ENCODE results near the gene ZNF561.
"Not testable (repeated sequence)": the region's sequence is repeated elsewhere in the genome, so short reads cannot be mapped to it uniquely, and the experiment has no call there.

ZNF561 gene

GRCh38 chr19:9621156-9622037 is at the start of gene ZNF561:
Gene ZNF561, minus strand, starts transcription at chr19:9621232. Its CDS starts 1,776 bp downstream, at chr19:9619456.
- peak; percentile 84 for DNase-seq

DNA sequence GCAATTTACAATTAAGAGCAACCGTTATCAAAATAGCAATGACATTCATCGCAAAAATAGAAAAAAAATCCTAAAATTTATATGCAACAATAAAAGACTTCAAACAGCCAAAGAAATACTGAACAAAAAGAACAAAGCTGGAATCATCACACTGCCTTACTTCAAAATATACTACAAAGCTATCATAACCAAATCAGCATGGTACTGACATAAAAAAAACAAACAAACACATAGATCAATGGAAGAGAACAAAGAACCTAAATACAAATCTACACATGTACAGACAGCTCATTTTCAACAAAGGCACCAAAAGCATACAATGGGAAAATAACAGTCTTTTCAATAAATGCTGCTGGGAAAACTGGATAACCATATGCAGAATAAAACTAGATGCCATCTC is 47.5 kb upstream of the ZNF561 start:
- DNase-seq: no peak

DNA sequence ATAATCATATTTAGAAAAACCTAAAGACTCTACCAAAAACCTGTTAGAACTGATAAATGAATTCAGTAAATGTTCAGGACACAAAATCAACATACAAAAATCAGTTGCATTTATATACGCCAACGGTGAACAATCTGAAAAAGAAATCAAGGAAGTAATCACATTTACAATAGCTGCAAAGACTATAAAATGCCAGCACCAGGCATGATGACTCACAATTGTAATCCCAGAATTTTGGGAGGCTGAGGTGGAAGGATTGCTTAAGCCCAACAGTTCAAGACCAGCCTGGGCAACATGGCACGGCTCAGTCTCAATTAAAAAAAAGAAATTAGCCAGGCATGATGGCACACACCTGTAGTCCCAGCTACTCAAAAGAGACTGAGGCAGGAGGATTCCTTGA is 46.9 kb upstream of the ZNF561 start:
- no peak for DNase-seq

GRCh38 chr19:9658769-9659168 is 37.7 kb upstream of the ZNF561 start:
- no peak for DNase-seq

DNA sequence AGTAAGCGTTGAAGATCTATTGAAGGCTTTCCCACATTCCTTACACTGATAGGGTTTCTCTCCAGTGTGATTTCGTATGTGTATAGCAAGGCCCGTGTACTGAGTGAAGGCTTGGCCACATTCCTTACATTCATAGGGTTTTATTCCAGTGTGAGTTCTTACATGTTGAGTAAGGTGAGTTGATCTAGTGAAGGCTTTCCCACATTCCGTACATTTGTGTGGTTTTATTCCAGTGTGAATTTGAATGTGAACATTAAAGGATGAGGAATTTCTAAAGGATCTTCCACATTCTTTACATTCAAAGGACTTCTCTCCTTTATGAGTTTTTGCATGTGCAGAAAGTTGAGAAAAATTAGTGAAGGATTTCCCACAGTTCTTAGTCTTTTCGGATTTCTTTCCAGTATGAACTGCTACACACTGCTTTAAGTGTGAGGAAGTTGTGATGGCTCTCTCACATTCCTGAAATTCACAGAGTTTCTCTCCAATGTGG is 32.1 kb upstream of the ZNF561 start:
- not testable (repeated sequence) for DNase-seq

DNA sequence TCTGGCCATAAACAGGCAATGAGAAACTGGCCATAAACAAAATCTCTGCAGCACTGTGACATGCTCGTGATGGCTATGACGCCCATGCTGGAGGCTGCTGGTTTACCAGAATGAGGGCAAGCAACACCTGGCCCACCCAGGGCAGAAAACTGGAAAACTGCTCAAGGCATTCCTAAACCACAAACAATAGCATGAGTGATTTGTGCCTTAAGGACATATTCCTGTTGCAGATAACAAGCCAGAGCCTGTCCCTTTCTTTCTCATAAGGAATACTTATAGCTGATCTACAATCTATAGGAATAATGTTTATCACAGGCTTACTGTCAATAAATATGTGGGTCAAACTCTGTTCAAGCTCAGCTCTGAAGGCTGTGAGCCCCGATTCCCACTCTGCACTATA is 30.4 kb upstream of the ZNF561 start:
- not testable (repeated sequence) for DNase-seq

DNA sequence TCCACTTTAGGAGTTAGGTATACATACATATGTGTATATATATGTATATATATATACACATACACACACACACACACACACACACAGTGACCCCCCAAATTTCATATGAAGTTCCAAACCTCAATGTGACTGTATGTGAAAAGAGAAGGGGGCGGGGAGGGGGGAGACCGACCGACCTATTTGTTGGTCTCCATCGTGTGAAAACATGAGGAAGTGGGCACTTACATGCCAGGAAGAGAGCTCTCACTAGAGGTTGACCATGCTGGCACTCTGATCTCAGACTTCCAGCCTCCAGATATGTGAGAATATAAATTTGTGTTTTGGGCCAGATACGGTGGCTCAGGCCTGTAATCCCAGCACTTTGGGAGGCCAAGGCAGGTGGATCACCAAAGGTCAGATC is 29.3 kb upstream of the ZNF561 start:
- DNase-seq: no peak

DNA sequence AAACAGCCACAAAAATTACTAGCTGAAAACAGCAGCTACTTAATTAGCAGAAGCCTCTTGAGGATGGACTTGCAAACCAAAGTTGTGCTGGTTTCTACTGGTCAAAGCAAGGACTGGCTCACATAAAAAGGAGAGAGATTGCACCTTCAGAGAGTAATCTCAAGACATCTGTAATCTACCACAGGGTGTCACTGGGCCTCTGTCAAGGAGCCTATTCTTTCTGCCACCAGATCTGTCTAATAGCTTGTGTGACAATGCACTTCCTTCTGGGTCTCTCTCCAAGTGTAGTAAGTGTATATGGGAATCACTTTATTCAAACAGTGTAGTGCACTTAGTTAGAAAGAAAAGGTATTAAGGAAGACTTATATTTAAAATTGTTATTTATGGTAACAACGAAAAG is 24.4 kb upstream of the ZNF561 start:
- no peak for DNase-seq

DNA sequence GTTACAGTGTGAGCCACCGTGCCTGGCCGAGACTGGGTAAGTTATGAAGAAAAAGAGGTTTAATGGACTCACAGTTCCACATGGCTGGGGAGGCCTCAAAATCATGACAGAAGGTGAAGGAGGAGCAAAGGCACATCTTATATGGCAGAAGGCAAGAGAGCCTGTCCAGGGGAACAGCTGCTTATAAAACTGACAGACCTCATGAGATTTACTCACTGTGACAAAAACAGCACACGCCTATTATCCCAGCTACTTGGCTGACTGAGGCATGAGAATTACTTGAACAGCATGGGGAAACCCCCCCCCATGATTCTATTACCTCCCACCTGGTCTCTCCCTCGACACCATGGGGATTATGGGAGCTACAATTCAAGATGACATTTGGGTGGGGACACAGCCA is 23.4 kb upstream of the ZNF561 start:
- no peak for DNase-seq

GRCh38 chr19:9641810-9642209 is 20.8 kb upstream of the ZNF561 start:
- DNase-seq: no peak

DNA sequence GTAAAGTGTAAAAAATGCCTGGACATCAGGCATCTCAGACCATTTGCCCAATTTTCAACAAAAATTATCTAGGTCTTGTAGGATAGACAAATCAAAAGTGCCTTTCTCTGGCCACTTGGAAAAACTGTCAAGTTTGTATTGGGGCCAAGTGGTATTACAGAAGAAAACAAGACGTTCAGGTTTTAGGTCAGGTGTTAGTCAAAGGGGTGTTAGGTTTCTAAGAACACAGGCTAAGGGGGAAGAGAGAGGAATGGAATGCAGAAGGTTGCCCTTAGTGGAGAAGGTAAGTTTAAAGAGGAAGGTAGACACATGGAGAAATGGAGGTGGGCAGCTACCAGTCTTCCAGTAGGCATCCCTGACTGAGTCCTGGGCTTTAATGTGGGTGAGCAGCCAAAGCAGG is 19.9 kb upstream of the ZNF561 start:
- DNase-seq: no peak

DNA sequence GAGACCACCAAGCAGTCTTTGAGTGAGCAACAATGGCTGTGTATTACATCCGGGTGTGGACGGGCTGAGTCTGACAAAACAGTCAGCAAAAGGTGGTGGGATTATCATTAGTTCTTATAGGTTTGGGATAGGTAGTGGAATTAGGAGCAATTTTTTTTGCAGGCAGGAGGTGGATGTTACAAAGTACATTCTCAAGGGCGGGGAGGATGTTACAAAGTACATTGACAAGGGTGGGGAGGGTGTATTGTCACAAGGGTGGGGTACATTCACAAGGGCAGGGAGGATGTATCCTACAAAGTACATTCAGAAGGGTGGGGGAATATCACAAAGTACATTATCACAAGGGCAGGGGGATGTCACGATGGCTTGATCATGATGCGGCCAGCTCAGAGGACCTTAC is 15.0 kb upstream of the ZNF561 start:
- no peak for DNase-seq

- DNase-seq: no peak
Measured at GRCh38 chr19:9627856-9628255, 6.8 kb upstream of the ZNF561 start.

GRCh38 chr19:9622531-9622930 is 1.5 kb upstream of the ZNF561 start:
- no peak for DNase-seq

DNA sequence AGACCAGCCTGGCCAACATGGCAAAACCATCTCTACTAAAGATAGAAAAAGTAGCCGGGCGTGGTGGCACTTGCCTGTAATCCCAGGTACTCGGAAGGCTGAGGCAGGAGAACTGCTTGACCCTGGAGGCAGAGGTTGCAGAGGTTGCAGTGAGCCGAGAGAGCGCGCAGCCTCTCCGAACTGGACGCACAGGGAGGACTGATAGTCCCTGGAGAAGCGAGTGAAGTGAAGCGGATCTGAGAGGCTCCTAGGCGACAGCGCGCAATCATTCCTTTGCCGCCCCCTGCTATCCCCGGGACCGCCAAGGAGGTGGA is 233 bp downstream of the ZNF561 start:
- DNase-seq: no peak

DNA sequence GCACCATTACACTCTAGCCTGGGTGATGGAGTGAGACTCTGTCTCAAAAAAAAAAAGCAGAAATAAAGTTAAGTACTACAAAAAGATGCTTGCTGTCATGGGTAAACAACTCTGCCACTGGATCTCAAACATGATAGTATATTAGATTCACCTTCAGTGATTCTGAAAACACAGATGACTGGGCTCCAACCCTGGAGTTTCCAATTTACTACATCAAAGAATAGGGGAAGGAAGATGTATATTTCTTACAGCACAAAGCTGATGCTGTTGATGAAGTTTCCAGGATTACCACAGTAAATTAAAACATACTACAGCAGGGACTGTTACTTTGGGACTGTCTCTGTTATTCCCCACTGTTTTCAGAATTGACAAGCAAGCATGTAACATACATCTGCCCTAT is 5.2 kb downstream of the ZNF561 start:
- no peak for DNase-seq

- DNase-seq: no peak
Measured at GRCh38 chr19:9610484-9611113, 10.4 kb downstream of the ZNF561 start.

DNA sequence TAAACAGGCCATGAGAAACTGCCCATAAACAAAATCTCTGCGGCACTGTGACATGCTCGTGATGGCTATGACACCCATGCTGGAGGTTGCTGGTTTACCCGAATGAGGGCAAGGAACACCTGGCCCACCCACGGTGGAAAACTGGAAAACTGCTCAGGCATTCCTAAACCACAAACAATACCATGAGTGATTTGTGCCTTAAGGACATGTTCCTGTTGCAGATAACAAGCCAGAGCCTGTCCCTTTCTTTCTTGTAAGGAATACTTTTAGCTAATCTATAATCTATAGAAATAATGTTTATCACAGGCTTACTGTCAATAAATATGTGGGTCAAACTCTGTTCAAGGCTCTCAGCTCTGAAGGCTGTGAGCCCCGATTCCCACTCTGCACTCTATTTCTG is 12.1 kb downstream of the ZNF561 start:
- DNase-seq: no peak

DNA sequence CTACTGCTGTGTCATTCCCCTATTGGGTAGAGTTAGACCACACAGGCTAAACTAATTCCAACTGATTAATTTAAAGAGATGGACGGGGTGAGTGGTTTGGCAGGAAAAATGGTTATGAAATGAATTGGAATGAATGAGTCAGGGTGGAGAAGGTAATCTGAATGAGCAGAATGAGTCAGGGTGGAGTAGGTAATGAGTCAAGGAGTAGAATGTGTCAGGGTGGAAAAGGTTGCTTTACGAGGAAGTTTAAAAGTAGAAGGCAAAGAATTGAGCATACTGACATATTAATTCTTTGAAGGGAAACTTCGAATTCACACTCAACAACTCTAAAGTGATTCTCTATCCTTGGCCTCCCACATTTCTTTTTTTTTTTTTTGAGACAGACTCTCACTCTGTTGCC is 24.0 kb downstream of the ZNF561 start:
- DNase-seq: no peak

GRCh38 chr19:9586764-9587163 is 34.3 kb downstream of the ZNF561 start:
- peak; percentile 72 for DNase-seq

DNA sequence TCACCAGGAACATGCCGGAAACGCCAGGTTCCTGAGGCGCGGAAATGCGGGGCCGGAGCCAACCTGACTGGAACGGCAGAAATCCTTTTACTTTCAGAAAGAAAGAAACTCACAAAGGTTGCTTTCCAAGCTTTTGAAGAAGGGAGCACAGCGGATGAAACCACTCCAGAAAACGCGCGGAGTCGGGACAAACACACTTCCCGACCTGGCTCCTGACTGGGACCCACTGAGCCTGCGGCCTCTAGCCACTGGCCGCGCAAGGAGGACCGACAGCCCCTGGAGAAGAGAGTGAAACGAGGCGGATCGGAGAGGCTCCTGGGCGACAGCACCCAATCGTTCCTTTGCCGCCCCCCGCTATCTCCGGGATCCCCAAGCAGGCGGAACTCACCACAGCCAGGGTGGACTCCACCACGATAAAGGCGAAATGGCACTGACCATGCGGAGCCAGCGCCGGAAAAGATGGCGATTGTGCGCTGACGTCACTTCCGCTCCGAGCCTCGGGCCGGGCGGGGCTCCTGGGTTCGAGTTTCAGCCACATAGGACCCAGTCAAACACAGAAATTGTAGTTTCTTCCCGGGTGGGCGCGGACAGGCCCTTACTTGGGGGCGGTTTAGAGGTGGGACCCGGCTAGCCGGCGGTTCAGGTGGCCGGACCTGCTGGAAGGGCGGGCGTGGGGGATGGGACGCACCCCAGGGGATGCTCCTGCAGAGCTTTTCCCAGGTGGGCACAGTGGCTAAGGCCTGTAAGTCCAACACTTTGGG is 36.8 kb downstream of the ZNF561 start, which contains the start of gene ZNF121:
Gene ZNF121, minus strand, starts transcription at position 432 of the 761 bp plus-strand sequence. CDS start 16,407 bp downstream, outside the sequence.
- peak; percentile 84 for DNase-seq

DNA sequence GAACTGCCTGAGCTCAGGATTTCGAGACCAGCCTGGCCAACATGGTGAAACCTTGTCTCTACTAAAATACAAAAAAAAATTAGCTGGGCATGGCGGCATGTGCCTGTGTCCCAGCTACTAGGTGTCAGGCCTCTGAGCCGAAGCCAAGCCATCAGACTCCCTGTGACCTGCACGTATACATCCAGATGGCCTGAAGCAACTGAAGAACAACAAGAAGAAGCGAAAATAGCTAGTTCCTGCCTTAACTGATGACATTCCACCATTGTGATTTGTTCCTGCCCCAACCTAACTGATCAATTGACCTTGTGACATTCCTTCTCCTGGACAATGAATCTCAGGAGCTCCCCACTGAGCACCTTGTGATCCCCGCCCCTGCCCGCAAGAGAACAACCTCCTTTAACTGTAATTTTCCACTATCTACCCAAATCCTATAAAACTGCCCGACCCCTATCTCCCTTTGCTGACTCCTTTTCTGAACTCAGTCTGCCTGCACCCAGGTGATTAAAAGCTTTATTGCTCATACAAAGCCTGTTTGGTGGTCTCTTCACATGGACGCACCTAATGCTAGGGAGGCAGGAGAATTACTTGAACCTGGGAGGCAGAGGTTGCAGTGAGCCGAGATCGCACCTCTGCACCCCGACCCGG is 38.8 kb downstream of the ZNF561 start:
- DNase-seq: not testable (repeated sequence)

- no peak for DNase-seq
Measured at GRCh38 chr19:9580728-9581127, 40.3 kb downstream of the ZNF561 start.

Data from stimulated activated CD4-positive, alpha-beta T cell treated with anti-CD3 and anti-CD28 coated beads, Interleukin-12 subunit alpha, Interleukin-12 subunit beta, amount 100 ng/mL, for 4 hours (primary cell).